Globus pallidus (tissue), 1 donor: ENCODE data around the gene F12.
"Not testable (repeated sequence)": the region's sequence is repeated elsewhere in the genome, so short reads cannot be mapped to it uniquely, and the experiment has no call there.

ENCODE experiments used
- DNase-seq: peaks from one replicate; pipeline ENCODE4 v3.0.0-alpha.2; 2015; ENCODE audit warnings: low spot score

Gene F12

DNA sequence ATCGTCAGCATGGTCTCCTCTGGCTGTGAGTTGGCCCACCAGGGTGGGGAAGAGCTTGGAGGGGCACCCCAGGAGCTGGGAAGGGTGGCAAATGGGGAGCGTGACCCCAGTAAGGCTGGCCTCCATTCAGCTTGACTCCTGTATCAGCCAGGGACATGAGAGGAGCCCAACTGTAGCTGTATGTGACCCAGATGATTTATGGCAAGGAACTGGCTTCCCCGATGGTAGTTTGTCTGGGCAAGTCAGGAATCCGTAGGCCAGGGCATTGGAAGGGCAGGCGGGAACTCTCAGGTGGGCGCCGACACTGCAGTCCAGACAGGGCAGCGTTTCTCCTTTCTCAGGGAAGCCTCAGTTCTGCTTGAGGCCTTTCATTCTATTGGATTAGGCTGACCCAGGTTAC is 22.8 kb downstream of the F12 start:
- no peak for DNase-seq

DNA sequence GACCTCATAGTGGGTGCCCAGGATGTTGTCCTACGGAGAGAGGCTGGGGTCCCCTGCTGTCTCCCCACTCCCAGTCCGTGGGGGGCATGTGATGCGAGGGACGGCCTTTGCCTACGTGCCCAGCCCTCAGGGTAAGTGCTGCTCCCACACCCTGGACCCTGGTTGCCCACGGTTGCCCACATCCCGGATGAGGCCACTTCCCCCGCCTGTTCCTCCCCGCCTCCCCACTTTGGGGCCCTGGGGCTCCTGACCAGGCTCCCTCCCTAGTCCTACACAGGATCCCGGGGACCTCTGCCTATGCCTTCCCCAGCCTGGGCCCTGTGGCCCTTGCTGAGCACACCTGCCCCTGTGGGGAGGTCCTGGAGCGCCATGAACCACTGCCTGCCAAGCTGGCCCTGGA is 23.6 kb downstream of the F12 start:
- no peak for DNase-seq

DNA sequence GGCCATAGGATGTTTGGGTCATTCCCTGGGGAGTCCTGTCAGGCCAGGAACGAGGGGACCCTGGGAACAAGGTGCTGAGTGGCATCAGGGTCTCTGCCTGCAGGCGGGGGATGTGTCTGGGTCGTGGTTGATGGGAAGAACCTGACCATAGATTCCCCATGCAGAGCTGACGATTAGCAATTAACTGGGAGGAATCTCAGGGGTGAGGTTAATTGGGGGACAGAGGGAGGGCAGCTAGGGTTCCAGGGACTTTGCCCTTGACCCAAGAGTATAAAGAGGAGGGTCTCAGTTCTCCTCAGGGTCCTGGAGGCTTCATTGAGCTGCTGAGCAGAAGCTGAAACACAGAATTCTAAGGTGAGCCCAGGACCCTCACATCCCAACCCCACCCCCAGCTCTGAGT is 25.2 kb downstream of the F12 start, which contains the start of gene SLC34A1:
TSS of gene SLC34A1 (plus strand) at position 301 of the 400 bp plus-strand sequence. CDS start 1,308 bp downstream, outside the sequence.
- no peak for DNase-seq

DNA sequence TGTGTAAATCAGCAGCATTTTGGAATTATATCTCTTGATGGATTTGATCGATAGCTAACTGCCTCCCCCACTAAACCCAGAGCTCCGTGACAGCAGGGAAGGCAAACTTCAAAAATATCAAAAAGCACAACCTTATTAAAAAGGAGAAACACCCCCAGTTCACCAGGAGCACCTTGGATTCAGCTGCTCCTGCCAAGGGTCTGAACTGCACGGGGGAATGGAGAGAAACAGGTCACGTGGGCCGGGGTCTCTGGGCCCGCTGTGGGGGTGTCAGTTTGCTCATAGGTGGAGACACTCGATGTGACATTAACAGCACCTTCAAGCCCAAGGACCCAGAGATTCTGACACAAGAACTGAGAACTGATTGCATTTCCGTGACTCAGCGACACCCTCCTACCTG is 26.2 kb downstream of the F12 start:
- DNase-seq: no peak

DNA sequence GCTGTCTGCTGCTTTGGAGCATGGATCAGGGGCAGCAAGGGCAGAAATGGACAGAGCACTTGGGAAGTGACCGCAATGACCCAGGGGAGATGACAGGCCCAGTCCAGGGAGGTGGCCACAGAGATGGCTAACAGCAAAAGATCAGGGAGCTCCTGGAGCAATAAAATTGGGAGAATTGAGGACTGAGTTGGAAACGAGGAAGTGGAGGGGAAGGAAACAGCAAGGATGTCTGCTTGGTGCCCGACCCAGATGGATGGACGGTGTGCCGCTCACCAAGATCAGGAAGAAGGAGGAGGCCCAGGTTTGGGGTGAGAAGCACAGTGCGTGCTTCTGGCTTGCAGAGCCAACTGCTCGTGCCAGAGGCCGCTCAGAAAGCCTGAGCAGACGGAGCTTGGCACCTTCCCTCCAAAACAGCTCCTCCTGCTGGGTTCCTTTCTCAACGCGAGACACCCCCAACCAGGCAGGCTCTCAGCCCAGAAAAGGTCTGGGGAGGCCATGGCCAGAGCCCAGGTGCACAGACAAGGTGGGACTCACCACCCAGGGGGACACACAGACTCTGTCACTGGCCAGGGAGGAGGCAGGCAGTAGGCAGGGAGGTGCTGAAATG is 26.8 kb downstream of the F12 start:
- DNase-seq: no peak

DNA sequence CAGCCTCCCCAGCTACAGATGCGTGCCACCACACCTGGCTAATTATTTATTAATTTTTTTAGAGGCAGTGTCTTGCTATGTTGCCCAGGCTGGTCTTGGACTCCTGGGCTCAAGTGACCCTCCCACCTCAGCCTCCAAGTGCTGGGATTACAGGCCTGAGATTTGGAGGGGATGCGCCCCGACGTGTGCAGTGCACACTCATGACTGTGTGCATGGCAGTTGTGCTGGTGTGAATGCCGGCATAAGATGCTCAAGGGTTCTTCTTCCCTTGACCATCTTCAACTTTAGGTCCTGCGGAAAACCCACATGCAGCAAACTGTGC is 28.6 kb downstream of the F12 start:
- no peak for DNase-seq

DNA sequence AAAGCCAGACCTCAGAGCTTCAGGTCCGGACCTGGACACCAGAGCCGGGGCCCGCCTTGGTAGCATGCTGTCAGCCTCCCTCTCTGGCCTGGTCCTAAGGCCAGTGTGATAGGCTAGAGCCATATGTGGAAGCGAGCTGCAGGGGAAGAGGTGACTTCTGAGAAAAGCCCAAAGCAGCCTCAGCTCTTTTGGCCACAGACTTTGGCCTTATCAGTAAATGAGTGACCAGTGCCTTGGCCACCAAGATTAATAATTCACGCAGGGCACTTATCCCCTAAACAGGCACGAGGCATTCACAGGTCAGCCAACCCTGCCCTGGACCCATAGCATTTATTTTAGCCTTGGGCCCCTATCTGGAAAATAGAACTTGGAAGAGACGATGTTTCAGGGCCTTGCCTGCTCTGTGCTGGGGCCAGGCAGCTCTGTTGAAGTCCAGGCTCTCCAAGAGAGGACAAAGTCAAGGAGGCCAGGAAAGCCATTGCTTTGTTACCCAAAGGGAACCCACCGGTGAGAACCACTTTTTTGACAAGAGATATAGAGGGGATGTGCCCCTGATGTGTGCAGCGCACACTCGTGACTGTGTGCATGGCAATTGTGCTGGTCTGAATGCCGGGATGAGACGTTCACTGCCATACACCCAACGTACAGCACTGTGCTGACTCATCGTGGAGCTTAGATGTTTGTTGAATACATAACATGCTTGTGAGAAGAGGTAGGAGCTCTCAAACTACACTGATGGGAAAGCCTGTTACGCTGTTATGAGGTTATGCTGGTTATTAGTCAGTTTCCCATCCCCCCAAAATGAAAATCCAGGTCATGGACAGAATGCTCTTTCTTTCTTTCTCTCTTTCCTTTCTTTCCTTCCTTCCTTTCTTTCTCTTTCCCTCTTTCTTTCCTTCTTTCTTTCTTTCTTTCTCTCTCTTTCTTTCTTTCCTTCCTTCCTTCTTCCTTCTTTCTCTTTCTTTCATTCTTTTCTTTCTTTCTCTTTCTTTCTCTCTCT is 30.2 kb downstream of the F12 start:
- DNase-seq: no peak

DNA sequence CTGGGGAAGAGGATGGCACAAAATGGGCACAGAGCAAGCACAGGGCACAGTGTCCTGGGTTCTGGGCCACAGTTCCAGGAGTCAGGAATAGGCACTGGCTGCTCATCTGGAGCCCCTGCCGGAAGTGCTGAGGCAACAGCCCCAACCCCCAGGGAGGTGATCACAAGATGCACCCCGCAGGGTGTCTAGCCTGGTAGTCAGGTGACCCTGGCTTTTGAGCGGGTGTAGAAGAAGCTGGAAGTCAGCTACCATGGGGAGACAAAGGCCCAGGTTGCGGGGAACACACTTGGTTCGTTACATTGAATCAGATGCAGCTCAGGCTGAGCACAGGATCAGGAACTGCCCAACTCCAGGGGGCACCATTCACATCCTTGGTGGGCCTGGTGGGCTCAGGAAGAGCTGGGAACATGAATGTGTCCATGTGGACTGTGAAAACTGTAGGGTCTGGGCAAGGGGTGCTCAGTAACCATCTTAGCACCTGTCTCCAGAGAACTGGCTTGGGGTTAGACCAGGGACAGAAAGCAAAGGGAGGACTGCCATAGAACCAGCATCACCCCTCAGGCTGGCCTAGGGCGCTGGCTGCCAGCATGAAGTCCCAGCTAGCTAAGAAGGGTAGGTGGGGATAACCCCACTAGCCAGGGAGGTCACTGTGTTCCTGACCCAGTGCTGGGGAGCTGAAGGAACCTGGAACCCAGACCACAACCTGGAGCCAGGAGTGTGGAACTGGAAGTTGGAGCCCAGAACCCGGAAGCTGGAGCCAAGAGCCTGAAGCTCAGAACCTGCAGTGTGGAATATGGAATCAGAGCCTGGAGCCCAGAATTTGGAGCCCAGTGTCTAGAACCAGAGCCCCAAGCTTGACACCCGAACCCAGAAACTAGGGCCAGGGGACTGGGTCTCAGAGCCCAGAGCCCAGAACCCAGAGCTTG is 31.2 kb downstream of the F12 start:
- no peak for DNase-seq

DNA sequence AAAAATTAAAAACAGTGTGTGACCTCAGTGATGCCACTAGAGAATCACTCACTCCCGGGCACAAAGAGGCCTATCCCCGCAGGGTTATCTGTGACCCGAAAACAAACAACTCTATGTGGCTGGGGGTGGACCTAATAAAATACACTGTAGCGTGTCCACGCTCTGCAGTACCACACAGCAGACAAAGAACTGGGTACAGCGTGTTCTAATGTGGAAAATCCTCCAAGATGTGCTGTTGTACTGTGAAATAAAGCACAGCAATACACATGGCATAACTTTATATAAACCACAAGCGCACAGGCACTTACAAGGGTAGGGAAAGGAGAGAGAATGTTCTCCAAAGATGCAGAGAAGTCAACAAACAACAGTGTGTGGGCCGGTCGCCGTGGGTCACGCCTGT is 33.3 kb downstream of the F12 start:
- DNase-seq: no peak

DNA sequence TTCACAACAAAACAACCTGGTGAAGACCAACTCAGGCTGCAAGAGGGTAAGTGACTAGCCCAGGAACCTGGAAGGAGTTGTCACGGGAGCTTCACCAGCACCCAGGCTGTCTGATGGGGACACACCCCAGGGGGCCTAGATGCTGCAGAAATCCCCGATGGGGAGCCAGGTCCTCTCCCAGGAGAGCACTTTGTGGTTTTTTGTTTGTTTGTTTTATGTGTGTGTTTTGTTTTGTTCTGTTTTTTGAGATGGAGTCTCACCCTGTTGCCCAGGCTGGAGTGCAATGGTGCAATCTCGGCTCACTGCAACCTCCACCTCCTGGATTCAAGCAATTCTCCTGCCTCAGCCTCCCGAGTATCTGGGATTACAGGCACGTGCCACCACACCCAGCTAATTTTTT is 33.8 kb downstream of the F12 start:
- not testable (repeated sequence) for DNase-seq

DNA sequence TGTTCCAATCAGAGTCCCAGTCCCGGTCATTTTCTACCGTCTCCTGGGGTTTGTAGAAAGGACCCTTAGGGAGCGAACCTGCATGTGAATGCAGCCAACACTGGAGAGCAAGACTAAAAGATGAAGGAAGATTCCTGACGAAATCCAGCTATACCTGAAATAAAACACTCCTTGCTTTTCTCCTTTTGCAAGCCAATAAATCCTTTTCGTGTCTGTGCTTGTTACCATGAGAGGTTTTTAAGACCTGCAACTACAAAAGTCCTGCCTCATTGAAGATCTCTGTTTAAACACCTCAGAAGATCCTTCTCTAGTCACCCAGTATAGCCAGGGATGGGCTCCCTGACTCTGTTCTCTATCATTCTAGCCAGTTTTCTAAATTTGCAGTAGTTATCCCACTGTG is 35.2 kb downstream of the F12 start:
- DNase-seq: no peak

DNA sequence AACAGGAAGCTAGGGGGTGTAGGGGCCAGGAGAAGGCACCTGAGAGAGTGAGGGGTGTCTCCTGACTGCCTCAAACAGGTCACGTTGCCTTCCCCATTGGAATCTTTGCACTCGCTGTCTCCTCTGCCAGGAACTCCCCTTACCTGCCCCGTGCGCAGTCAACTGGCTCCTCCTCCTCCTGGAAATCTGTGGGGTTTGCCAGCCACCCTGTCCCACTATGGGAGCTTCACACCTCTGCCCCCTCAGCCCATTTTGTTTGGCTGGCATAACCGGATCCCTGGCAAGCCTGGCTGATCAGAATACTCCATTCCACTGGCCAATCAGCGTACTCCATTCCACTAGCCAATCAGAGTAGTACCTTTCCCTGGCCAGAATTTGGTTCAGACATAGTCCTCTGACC is 35.6 kb downstream of the F12 start:
- DNase-seq: no peak

DNA sequence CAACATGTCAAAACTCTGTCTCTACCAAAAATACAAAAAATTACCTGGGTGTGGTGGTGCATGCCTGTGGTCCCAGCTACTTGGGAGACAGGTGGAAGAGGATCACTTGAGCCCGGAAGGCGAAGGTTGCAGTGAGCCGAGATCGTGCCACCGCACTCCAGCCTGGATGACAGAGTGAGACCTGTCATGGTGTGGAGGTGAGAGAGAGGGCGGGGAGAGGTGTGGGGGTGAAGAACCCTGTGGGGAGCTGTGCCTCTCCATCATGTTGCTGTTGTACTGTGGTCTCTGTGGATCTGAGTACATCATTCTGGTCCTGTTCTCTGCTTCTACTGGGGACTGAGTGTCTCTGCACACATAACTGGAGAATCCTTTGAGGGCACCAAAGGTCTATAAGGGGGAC is 36.5 kb downstream of the F12 start:
- no peak for DNase-seq

DNA sequence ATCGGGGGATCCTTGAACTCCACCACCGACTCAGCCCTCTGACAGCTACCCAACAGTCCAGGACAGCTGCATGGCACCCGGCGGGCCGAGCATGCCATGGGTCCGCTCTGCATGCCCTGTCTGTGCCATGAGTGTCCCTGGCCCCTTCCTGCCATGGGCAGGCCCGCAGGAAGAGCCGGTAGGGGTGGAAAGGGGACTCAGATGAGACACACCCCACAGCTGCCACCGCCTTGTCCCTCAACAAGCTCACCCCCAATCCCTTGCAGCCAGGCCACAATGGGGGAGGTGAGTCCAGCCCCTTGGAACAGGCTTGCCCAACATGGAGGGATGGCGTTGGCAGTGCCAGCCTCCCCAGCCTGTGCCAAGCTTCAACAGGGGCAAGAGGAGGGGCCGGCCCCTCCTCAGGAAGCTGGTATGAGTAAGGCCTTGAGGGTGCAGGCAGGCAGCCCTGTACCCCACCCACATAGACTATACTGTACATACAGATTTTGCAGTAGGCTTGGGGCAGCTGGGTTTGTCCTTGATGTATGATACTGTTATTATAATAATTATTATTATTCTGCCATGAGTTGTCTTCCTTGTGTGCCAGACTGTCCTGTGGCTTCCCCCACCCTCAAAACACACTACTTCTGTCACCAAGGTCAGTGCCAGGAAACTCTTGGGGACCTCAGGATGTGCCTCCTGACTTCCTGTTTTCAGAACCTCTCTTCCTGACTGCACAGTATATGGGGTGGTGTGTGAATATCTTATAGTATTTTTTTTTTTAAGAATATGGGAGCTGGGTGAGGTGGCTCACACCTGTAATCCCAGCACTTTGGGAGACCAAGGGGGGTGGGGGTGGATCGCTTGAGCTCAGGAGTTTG is 37.1 kb downstream of the F12 start:
- DNase-seq: no peak

DNA sequence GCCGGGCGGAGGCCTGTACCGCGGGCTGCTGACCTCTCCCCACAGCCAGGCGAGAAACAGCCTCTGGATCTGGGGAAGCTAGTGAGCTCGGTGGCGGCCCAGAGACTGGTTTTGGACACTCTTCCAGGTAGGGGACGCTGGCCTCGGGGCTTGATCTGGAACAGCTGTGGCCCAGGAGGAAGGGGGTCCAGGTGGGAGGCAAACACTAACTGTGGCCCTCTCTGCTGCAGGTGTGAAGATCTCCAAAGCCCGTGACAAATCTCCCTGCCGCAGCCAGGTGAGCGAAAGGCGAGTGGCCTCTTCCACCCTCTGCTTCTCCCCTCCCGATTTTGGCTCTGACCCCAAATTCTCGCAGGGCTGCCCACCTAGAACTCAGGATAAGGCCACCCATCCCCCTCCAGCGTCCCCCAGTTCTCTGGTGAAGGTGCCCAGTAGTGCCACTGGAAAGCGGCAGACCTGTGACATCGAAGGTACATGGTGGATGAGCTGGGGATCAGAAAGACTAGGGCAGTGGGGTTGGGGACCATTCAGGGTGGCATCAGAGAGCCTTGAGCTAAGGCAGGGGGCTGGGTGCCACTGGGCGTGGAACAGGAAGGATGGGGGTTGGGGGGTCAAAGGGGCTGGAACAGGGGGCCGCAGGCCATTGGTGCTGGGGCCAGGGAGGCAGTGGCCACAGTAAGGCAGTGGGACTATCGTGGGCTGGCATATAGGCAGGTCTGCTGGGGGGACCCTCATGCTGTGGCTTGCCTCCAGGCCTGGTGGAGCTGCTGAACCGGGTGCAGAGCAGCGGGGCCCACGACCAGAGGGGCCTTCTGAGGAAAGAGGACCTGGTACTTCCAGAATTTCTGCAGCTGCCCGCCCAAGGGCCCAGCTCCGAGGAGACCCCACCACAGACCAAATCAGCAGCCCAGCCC is 38.0 kb downstream of the F12 start:
- DNase-seq: no peak

DNA sequence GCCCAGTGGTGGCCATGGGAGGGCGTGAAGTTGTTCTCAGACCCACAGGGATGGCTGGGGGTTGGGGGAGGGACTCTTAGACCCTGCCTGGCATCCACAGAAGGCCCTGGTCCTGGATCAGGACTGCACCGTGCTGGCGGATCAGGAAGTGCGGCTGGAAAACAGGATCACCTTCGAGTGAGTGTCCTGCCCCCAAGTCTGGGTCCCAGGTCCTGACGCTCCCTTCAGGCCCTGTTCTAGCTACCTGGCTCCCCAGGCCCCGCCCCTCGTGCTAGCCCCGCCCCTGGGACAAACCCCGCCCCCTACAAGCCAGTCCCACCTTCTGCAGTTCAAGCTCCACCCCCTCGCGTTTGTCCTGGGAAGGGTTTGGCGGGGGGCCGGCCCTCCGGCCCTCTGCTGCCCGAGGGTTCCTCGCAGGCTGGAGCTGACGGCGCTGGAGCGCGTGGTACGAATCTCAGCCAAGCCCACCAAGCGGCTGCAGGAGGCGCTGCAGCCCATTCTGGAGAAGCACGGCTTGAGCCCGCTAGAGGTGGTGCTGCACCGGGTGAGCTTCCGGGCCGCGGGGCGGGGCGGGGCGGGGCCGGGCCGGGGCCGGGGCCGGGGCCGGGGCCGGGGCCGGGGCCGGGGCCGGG is 38.8 kb downstream of the F12 start:
- no peak for DNase-seq

DNA sequence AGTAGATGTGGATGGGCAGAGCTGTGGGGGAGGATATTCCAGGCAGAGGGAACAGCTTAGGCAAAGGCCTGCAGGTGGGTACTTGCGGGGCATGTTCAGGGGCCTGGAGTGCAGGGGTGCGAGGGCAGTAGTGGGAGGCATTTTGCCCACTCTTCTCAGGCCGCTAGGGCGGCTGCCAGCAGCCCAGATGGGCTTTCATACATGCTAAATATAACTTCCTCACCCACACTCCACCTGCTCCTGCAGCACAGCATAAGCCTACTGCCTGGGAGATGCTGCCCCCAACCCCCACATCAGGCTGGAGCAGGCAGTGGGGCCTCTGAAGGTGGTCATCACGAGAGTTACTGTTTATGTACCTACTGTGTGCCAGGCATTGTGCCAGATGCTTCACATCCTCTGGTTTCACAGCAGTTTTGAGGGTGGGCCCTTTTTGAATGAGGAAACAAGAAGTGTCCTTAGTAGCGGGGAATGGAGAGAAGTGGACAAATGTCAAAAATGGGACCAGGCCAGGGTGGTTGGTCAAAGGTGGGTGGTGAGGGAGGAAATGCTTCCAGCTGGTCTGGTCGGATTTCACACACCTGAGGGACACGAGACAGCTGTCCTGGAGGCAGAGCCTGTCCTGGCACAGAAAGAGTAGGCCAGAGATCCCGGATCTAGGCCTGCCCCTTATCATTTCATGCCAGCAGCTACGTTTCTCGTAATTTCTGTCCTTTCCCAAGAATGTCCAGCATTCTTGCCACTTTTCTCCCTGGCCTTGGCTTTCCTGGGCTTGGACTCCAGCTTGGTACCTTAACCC is 39.5 kb downstream of the F12 start:
- no peak for DNase-seq

DNA sequence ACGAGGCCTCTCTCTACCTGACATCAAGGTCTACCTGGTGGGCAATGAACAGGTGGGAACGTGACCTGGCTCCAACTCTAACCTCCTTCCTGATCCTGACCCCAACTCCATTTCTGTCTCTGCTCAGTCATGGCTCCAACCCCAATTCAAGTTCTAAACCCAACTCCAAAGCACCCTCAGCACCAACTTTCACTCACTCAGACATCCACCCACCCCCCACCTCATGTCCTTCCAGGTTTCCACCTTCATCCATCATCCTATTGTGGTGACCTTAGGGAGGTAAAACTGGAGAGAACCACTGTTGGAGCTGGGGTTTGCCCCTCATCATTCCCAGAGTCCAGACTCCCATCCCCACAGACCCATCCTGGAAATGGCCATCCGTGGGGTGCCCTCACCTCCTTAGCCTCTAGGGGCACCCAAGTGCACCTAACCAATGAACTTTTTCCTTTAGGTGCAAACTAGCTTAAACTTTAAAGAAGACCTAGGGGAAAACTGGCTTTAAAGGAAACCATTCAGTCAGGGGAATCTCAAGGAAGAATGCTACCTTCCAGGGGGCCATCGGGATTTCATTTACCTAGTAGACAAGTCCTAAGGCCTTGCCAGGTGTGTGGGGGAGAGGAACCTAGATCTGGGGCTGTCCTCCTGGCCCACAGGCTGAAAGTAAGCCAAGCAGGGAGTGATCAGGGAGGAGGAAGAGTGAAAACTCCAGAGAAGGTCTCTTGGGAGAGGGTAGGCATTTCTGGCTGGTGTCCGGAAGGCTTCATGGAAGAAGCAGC is 40.3 kb downstream of the F12 start:
- DNase-seq: no peak
